ENCODE data around the gene KRAS.

The KRAS gene

GRCh38 chr12:25284024-25284423 is 33.3 kb upstream of the KRAS start:
- no peak overlapping the region for H3K27ac ChIP-seq
- TF ChIP-seq CTCF (conservative IDR thresholded peaks at IDR 0.05) = no peak
- TF ChIP-seq ZFX (IDR thresholded peaks at IDR 0.05) = no peak

GRCh38 chr12:25283006-25283405 is 32.3 kb upstream of the KRAS start:
- no peak overlapping the region for H3K27ac ChIP-seq
- TF ChIP-seq CTCF (conservative IDR thresholded peaks at IDR 0.05) (no peak), ZFX (IDR thresholded peaks at IDR 0.05) (no peak)

DNA sequence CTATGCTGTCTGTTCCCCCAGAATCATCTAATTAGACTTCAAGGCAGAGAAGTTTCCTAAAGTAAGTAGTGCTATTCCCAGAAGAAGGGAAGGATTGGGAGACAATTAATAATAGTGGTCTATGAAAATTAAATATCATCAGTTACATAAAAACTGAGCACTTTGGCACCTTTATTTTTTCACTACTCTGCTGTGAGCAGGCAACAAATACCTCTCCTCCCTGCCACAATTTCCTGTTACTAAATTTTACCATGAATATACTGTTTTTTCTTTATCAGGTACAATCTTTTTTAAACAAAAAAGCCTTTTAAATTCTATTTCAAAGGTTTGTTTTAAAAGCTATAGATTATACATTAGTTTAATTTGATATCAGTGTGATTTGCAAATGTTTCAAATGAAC is 29.4 kb upstream of the KRAS start:
- TF ChIP-seq CTCF (conservative IDR thresholded peaks at IDR 0.05) (no peak), ZFX (IDR thresholded peaks at IDR 0.05) (no peak)
- H3K27ac ChIP-seq = no peak overlapping the region

GRCh38 chr12:25278269-25278668 is 27.5 kb upstream of the KRAS start:
- no peak for TF ChIP-seq ZFX (IDR thresholded peaks at IDR 0.05)
- TF ChIP-seq CTCF (conservative IDR thresholded peaks at IDR 0.05) = no peak
- H3K27ac ChIP-seq = no peak overlapping the region

- H3K27ac ChIP-seq = peak overlapping the region; percentile 41
- no peak for TF ChIP-seq CTCF (conservative IDR thresholded peaks at IDR 0.05)
- TF ChIP-seq ZFX (IDR thresholded peaks at IDR 0.05) = no peak
Measured at GRCh38 chr12:25276199-25276937, 25.6 kb upstream of the KRAS start.

GRCh38 chr12:25271486-25272098 is 20.9 kb upstream of the KRAS start:
- no peak overlapping the region for H3K27ac ChIP-seq
- no peak for TF ChIP-seq CTCF (conservative IDR thresholded peaks at IDR 0.05)
- TF ChIP-seq ZFX (IDR thresholded peaks at IDR 0.05) = no peak

- no peak for TF ChIP-seq CTCF (conservative IDR thresholded peaks at IDR 0.05)
- no peak for TF ChIP-seq ZFX (IDR thresholded peaks at IDR 0.05)
- H3K27ac ChIP-seq = no peak overlapping the region
Measured at GRCh38 chr12:25269701-25270100, 19.0 kb upstream of the KRAS start.

Measured in C4-2B (cell line).